Measurements from ENCODE around the gene CHADL. TPM values are rescaled to one million over a fixed set of nuclear protein-coding genes. Genes with fewer than 3 reads are reported as not detected.
A peak's percentile ranks its signal among the peaks of the same experiment; 100 is the strongest.

CHADL gene
- total and polyA plus RNA-seq, 7 donors: 0.32 to 2.0 (median 0.62) TPM

DNA sequence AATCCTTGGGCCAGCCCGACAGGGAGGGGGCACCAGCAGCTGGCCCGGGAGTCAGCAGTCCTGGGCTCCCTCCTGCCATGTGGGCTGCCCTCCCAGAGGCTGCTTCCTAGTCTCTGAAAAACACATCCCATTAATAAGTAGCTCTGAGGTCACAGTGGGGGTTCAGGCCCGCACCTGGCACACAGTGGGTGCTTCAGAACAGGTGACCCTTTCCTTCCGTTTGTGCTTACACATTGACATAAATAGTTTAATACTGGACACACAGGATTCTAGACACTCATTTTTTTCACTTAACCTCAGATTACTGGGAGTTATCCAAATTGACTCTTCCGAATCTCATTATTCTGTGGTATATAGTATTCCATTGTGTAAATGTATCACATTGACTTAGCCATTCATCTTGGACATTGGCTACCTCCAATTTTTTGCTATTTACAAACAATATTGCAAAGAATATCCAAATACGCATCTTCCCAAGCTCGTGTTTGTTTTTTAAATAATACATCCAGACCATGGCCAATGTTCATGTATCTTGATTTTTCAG is 474 bp upstream of the CHADL start:
- 62 to 78% (median 73%) methylated on average over 7 of the region's 7 CpGs for WGBS, 3 donors
- Histone ChIP-seq H3K4me3 (no peak overlapping the region), H3K4me1 (peaks cover 5% of the 10 kb centered on the region), H3K27me3 (ENCODE audit: insufficient read depth in 3 of 3, low read length in 2 of 3) (no peaks in the 10 kb centered on the region), H3K36me3 (ENCODE audit: insufficient read depth in 1 of 2, low read depth in 1 of 2) (peaks cover 0 to 5% of the 10 kb centered on the region in 2 donors), H3K27ac (no peak overlapping the region), H3K9me3 (no peaks in the 10 kb centered on the region)
- DNase-seq: no peak
- no peak for ATAC-seq
- TF ChIP-seq, protein P1, sequence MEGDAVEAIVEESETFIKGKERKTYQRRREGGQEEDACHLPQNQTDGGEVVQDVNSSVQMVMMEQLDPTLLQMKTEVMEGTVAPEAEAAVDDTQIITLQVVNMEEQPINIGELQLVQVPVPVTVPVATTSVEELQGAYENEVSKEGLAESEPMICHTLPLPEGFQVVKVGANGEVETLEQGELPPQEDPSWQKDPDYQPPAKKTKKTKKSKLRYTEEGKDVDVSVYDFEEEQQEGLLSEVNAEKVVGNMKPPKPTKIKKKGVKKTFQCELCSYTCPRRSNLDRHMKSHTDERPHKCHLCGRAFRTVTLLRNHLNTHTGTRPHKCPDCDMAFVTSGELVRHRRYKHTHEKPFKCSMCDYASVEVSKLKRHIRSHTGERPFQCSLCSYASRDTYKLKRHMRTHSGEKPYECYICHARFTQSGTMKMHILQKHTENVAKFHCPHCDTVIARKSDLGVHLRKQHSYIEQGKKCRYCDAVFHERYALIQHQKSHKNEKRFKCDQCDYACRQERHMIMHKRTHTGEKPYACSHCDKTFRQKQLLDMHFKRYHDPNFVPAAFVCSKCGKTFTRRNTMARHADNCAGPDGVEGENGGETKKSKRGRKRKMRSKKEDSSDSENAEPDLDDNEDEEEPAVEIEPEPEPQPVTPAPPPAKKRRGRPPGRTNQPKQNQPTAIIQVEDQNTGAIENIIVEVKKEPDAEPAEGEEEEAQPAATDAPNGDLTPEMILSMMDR (IDR thresholded peaks at IDR 0.05): no peak
- intact Hi-C loops (cut with DNase I): no loop called here

DNA sequence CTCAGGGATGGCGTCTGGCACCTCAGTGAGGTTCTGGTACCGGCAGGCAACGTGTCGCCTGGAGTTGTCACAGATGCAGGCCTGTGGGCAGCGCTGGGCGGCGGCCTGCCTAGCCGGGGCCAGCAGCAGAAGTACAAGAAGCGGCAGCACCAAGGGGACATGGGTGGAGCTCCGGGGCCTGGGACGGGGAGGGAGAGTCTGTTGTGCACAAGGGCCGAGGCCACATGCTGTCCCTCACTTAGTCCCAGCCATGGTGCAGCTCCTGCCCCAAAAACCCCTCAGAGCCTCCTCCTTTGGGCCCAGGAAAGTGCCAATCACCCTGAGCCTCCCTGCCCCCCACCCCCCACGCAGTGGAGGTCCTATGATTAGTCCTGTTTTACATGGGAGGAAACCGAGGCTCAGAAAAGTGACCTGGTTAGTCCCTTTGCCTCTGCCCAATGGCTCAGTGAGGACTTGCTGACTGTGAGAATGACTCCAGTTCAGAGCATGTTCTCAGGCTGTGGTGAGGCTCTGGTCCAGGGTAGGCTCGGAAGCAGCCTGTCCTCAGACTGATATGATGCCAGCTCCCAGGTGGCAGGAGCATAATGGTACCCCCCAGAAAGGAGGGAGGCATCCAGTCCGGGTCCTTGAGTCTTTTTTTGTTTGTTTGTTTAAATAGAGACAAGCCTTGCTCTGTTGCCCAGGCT is 1.1 kb downstream of the CHADL start:
- intact Hi-C loops (cut with DNase I): loop anchor here in 1 of 2 donors (2.0 kb wide), 1 partner anchor 317 kb away; no protein-coding TSS in a partner anchor
- ATAC-seq: peak in 1 of 4 donors; percentile 6
- Histone ChIP-seq H3K4me3 (no peak overlapping the region), H3K36me3 (ENCODE audit: insufficient read depth in 1 of 2, low read depth in 1 of 2) (peaks cover 0 to 4% of the 10 kb centered on the region in 2 donors), H3K9me3 (no peaks in the 10 kb centered on the region), H3K4me1 (peaks cover 5% of the 10 kb centered on the region), H3K27me3 (ENCODE audit: insufficient read depth in 3 of 3, low read length in 2 of 3) (no peaks in the 10 kb centered on the region), H3K27ac (no peak overlapping the region)
- no peak for DNase-seq
- WGBS, 3 donors: 74 to 87% (median 76%) methylated on average over 14 to 16 of the region's 16 CpGs
- TF ChIP-seq, protein P1 (IDR thresholded peaks at IDR 0.05): no peak

DNA sequence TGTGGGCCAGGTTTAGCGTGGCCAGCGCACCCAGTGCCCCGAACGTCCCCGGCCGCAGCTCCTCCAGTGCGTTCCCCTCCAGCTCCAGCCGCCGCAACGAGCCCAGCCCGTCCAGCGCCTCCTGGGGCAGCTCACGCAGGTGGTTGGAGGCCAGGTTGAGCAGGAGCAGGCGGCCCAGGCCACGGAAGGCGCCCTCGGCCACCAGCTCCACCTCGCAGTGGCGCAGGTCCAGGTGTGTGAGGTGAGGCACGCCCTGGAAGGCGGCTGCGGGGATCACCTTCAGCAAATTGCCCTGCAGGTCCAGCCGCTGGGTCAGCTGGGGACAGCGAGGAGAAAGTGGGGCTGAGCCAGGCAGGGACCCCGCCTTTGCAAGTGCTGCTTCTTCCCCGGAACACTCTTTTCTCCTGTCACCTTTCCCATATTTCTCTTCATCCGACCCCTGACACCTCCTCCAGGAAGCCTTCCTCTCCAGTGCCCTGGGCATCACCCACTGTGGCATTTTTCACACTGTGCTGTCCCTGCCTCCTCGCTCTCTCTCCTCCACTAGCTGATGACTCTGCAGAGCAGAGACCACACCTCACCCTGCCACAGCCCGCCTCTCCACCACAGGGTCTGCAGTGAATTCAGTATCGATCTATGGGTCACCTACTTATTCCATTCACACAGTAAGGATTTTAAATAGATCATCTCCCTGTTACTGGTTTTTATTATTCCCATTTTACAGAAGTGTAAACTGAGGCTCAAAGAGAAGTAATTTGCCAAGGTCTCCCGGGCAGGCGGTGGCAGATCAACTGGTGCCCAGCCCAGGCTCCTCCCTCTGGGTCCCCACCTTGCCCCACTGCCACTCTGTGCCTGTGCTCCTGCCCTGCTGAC is 1.9 kb downstream of the CHADL start:
- Histone ChIP-seq H3K4me3 (no peak overlapping the region), H3K9me3 (no peaks in the 10 kb centered on the region), H3K27ac (no peak overlapping the region), H3K36me3 (ENCODE audit: insufficient read depth in 1 of 2, low read depth in 1 of 2) (no peaks in the 10 kb centered on the region), H3K4me1 (peaks cover 5% of the 10 kb centered on the region), H3K27me3 (ENCODE audit: insufficient read depth in 3 of 3, low read length in 2 of 3) (no peaks in the 10 kb centered on the region)
- ATAC-seq (peak in 1 of 4 donors; percentile 2), DNase-seq (no peak)
- TF ChIP-seq, protein P1 (IDR thresholded peaks at IDR 0.05): no peak
- WGBS, 3 donors: 94 to 99% (median 94%) methylated on average over 25 to 32 of the region's 32 CpGs
- intact Hi-C loops (cut with DNase I): loop anchor here in 1 of 2 donors (2.0 kb wide), 1 partner anchor 316 kb away; no protein-coding TSS in a partner anchor

DNA sequence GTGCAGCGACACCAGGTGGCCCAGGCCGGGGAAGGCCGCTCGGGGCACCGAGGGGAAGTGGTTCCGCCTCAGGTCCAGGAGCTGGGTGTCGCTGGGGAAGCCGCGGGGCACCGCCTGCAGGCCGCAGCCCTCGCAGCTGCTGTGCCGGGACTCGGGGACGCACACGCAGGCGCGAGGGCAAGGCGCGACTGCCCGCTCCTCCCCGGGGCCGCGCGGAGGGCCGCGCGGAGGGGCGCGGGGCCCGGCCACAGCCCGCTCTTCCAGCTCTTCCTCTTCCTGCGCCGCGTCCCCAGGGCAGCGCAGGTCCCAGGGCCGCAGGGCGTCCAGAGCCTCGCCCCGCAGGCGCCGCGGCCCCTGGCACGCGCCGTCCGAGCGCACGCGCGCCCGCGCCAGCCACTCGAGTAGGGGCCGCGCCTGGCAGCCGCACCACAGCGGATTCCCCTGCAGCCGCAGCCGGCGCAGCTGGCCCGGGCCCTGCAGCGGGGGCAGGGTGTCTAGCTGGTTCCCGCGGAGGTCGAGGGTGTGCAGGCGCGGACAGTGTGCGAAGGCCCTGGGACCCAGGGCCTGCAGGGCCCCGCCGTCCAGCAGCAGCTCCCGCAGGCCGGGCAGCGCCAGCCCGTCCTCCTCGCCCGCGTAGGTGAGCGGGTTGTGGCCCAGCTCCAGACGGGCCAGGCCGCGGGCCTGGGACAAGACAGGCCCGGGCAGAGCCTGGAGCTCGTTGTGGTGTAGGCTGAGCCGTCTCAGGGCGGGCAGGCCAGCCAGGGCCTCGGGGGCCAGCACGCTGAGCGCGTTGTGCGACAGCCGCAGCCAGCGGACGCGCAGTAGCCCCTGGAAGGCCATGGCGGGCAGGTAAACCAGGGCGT is 2.8 kb downstream of the CHADL start:
- peak; percentile 63 to 76 (median 69) for ATAC-seq
- H3K4me3 ChIP-seq: peak overlapping the region; percentile 61
- no peak overlapping the region for H3K27ac ChIP-seq
- peaks cover 5% of the 10 kb centered on the region for H3K4me1 ChIP-seq
- peak; percentile 64 to 84 for DNase-seq
- intact Hi-C loops (cut with DNase I): loop anchor here in 1 of 2 donors (2.0 kb wide), 1 partner anchor 315 kb away; no protein-coding TSS in a partner anchor
- H3K9me3 ChIP-seq: no peaks in the 10 kb centered on the region
- WGBS, 3 donors: 16 to 29% (median 18%) methylated on average over 44 to 97 of the region's 97 CpGs
- no peaks in the 10 kb centered on the region for H3K36me3 ChIP-seq (ENCODE audit: insufficient read depth in 1 of 2, low read depth in 1 of 2)
- H3K27me3 ChIP-seq (ENCODE audit: insufficient read depth in 3 of 3, low read length in 2 of 3): no peaks in the 10 kb centered on the region
- TF ChIP-seq, protein P1 (IDR thresholded peaks at IDR 0.05): peak; percentile 54

Measured in psoas muscle (tissue), 8 donors.